GM19372 (cell line): ENCODE measurements around the gene BMP8B.
"Not testable (repeated sequence)": the region's sequence is repeated elsewhere in the genome, so short reads cannot be mapped to it uniquely, and the experiment has no call there.

Experiments used
- ATAC-seq: cut with Tn5 transposase; IDR thresholded peaks from one replicate; pipeline ENCODE4 v1.9.1; 2021; ENCODE audit warnings: mild to moderate bottlenecking, low read depth, moderate library complexity; ENCODE audit not compliant: unreplicated experiment

BMP8B gene

DNA sequence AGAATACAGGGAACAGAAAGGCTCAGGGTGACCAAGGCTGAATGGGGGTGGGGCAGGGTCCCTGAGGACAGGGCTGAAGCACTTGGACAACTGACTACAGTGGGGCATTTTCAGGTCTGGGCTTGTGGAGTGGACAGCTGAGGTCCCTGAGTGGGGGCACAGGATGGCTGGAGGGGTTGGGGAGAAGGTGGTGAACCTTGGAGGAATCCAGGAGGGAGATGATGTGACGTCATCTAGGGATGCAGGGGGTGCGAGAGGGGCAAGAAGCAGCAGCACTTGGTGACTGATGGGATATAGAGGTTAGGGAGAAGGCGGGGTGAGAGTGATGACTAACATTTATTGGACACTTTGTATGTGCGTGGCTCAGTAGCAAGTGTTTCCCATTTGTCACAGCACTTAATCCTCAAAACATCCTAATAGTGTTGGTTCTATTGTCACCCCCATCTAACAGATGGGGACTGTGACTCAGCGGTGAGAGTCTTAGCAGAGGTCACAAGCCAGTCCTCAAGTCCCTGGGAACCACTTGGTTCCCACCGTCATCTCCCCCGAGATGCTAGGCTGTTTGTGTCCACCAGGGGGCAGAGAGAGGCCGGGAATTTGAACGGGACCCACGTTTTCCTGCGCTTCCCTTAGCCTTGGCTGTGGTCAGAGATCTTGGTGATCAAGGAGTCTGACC, 27.9 kb upstream of the BMP8B start:
- ATAC-seq, result peak; percentile 43

DNA sequence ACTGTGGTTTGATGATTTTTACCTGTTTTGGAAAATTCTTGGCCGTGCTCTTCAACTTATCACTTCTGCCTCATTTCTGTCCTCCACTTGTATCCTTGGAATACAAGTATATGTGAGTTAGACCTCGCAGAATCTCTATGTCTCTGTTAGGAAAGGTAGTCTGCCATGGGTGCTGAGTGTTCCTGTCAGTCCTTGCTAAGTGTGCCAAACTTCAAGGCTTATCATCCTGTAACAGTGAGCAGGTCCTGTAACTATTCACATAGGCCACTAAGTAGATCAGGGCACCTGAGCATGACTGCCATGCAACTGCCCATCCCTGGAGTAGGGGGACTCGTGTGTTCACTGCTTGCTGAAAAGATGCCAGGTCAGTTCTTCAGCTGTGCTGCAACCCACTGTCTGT, 24.2 kb upstream of the BMP8B start:
- ATAC-seq, result no peak

DNA sequence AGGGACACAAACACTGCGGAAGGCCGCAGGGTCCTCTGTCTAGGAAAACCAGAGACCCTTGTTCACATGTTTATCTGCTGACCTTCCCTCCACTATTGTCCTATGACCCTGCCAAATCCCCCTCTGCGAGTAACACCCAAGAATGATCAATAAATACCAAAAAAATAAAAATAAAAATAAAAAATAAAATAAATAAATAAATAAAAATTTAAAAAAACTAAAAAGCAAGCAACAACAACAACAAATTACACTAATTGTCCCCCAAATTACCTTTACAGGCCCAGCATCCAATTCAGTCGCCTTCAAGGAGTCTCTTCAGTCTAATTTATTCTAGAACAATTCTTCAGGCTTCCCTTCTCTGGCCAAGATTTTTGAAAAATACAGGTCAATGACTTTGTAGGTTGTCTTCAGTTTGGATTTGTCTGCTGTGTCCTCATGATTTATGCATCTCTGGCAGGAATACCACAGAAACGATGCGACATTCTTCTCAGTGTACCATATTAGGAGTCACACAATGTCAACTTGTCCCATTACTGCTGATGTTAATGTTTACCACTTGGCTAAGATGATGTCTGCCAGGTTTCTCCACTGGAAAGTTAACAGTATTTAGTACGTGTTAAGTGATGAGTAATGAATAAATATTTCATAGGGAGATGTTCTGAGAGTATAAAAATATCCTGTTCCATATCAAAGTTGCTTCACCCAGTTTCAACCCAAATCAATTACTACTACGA, 20.3 kb upstream of the BMP8B start:
- no peak for ATAC-seq

DNA sequence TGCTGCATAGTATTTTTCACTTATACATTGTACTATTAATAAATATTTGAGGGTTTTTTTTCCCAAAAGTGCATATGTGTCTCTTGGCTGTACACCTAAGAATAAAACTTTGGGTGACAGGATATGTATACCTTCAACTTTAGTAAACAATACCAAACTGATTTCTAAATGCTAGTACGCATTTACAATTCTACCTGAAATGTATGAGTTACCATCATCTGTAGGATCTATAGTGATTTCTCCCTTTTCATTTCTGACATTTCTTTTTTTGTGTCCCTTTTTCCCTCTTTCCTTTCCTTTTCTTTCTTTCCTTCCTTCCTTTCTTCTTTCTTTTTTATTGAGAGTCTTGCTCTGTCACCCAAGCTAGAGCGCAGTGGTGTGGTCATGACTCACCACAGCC, 16.7 kb upstream of the BMP8B start:
- no peak for ATAC-seq

DNA sequence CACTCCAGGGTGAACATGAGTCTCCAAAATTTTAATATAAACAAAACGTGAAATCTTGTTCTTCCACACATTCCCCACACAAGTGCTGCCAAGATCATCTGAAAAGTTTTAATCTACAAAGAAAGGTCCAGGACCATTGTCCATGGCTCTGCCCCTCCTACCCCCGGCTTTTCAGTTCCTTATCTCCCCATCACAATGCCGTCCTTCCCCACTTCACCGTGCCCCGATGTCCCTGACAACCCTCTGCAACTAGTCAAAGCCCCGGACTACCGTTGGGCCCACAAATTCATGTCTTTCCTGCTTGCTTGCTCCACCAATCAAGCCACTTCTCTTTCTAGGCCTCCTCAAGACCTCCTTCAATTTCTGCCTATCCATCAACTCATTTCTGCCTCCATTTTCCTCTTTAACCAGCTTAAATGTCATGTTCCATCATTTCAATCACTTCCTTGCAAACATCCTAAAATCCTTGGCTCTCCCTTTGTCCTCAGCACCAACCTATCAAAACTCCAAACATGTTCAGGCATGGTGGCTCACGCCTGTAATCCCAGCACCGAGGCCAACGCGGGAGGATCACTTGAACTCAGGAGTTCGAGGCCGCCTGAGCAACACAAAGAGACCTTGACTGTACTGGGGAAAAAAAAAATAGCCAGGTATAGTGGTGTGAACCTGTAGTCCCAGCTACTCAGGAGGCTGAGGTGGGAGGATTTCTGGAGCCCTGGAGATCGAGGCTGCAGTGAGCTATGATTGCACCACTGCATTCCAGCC, 14.0 kb upstream of the BMP8B start:
- no peak for ATAC-seq

DNA sequence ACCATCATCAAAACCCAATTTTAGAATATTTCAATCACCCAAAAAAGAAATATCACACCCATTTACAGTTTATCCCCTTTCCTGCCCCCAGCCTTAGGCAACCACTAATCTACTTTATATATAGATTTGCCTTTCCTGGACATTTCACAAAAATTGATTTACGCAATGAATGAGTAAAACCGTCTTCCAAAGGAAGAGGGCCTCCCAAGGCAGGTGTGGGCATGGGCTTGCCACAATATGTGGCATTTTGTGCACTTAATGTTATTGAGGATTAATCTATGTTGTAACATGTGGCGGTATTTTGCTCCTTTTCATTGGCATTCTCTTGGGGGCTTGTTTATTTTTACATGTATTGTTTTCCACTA, 11.8 kb upstream of the BMP8B start:
- ATAC-seq, result no peak

DNA sequence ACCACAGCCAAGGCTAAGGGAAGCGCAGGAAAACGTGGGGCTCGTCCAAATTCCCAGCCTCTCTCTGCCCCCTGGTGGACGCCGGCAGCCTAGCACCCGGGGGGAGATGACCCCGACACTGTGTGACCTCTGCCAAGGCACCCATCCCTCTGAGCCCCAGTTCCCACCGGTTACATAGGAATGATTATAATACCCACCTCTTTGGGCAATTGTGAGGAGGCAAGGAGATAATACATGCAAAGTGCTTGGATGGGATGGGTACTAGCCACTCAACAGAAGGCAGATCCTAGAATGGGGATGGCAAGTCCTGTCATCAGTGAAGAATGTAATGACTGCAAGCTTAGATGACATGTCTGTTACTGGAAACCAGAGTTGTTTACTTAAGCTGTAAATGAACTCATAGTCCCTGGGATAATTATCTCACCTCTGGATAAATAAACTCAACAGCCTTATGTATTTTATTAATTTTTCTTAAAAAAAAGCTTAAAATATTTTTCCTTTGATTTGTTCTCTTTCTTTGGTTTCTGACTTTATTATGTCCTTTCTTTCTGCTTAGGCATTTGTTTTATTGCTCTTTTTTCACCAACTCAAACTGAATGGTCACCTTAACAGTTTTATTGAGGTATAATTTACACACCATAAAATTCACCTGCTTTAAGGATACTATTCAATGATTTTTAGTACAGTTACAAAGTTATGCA, 11.3 kb upstream of the BMP8B start:
- ATAC-seq, result peak; percentile 60

DNA sequence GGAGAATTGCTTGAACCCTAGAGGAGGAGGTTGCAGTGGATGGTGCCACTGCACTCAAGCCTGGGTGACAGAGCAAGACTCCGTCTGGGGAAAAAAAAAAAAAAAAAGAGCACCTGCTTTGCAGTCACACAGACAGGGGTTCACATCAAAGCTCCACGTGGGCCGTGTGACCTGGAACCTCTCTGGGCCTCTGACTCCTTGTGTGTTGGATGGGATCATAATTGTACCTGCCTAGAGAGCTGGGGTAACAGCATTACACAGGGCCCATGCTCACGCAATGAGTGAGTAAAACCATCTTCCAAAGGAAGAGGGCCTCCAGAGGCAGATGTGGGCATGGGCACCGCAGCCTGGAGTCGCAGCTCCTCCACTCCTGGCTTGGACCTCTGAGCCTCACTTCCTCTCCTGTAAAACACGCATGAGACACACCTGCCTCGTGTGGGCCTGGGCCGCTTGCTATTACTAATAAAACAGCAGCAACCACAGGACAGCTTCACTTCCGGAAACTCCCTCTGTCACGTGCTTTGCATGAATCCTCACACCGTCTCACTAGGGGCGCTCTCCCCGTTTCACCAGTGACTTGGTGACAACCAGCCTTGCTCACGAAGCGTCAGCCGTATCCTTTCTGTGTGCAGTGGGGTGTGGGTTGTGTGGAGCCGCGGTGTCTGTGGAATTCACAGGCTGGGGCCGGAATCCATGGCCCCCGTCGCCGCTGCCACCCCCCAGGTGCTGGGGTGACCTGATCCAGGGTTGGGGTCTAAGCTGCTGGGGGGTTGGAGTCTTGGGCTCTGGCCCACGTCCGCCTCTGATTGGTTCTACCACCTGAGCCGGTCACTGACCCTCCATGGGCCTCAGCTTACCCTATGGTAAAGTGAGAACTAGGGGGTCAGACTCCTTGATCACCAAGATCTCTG, 10.4 kb upstream of the BMP8B start:
- ATAC-seq, result peak; percentile 90

DNA sequence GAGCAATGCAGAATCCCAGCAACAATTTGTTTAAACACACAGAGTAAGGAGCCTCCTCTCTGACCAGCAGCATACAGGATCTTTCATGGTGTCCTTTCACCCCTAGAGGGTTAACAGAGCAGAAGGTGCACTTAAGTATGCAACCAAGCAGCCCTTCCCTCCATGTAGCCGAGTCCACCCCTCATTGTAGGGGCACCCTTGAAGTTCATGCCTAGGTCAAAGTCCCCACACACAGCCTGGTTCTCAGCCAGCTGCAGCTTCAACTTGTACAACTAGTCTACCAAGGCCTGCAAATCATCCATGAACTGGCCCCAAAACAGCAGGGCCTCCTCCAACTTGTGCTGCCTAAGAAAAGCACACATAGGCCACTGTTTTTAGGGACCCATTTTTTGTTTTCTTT, 7.0 kb upstream of the BMP8B start:
- no peak for ATAC-seq

DNA sequence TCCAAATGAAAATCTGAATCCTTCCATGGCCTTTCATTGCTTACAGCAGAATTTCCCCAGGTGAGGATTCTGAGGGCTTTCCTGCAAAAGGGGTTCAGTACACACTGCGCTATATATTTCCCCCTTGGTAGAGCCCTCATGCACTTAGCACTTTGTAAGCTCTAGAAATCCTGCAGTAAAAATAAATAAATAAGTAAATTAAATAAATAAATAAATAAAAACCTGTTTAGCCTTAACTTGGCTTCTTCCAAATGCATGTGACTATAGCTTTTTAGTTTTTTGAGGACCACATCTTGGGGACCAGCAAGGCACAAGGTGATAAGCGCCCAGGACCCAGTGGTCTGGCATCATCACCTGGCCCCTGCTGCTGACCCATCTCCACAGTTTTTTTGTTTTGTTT, 3.2 kb upstream of the BMP8B start:
- no peak for ATAC-seq

DNA sequence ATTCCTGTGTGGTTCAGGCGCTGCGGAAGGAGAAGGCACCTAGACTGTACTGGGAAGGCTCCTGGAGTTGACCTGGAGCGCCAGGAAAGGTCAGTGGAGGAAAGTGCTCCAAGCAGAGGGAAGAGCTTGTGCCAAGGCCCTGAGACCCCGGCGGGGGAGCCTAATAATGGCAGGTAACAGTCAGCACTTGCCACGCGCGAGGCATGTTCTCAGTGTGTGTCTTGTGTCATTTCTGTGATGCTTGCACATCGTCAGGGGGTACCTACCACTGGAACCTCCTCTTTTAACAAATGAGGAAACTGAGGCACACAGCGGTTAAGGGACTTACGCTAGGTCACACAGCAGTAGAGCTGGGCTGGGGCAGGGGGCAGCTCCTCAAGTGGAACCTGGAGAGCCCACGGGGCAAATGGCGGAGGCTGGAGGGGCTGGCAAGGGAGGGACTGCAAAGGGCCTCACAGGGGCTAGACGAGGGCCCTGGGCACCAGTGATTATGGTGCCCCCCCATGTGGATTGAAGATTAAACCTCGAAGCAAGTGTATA, 976 bp upstream of the BMP8B start:
- no peak for ATAC-seq

DNA sequence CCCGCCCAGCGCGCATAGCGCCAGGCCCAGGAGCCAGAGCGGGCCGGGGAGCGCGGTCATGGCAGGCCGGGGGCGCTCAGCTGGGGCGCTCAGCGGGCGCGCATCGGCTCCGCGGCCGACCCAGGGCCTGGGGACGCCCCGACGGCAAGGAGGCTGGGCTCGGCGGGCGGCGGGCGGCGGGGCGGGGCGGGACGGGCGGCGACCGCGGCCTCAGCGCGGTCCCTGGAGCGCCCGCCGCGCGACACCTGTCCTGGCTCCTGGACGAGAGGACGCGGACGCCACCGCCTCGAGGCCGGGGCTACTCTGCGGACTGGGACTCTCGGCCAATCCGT, 273 bp downstream of the BMP8B start:
- peak; percentile 23 for ATAC-seq

DNA sequence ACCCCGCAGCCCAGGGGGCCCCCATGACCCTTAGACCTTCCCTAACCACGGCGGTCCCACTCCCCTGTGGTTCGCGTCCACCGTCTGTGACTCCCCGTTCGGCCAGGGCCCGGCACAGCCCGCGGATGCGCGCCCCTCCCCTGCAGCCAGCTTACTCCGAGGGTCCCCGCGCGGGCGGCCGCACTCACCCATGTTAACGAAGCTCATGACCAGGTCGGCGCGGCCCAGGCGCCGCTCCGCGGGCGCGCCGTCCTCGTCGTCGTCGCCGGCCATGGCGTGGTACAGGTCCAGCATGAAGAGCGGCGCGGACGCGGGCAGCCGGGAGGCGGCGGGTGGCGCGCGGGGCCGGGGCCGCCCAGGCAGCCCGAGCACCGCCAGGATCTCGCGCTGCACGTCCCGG, 701 bp downstream of the BMP8B start:
- not testable (repeated sequence) for ATAC-seq

DNA sequence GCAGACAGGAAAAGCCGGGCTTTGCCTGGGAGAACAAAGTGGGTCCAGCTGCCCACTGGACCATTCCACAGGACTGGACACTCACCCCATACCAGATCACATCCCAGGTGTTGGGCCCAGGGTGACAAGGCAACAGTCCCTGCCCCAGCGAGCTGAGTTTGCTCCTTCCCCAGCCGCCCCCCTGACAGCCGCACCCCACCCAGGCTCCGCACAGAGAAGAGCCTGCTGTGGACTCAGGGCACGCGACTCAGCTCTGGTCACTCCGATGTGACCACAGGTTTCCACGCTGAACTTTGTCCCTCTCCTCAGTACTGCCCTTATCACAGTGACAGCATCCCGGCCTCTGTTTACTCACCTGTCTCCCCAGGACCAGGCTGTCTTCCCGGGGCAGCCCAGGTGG, 1.2 kb downstream of the BMP8B start:
- no peak for ATAC-seq

DNA sequence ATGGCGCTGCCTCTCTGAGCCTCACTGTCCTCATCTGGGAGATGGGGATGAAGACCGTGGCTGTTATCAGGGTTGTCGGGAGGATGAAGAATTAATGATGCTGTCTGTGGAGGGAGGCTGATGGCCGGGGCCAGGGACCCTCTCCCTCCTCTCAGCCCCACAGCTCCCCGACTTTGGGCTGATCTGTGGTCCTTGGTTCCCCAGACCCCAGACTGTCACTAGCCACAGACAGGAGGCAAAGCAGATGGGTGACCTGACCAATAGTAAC, 1.6 kb downstream of the BMP8B start:
- not testable (repeated sequence) for ATAC-seq

DNA sequence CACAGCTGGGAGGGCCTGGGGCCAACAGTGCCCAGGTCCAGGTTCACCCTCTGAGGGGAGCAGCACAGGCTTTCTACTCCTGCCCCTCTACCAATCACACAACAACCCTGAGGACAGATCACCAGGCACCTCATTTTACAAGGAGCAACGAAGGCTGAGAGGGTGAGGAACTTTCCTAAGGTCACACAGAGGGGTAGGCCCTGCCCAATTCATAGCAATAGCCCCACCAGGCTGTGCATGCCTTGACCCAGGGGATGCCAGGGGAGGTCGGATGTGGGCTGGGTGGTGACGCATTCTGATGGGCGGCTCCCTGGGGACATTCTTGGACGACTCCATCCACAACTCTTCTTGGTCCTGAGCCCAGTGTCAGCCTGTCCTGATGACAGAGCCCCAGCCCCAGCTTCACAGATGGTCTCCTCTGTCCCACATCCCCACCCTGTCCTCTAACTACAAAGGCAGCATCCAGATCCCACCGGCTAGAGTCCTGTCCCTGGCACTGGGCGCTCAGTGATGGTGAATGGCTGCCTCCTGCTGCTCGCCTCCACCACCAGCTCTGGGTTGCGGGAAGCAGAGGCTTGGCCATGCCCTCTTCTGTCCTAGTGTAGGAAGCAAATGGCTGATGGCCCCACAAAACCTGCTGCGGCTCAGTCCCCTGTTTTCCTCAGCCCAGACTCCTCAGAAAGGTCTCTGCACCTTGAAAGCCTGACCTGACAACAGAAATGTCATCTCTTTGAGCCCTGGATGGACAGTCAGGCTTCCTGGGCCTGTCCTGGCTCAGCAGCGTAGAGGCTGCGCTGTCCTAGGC, 2.2 kb downstream of the BMP8B start:
- not testable (repeated sequence) for ATAC-seq

DNA sequence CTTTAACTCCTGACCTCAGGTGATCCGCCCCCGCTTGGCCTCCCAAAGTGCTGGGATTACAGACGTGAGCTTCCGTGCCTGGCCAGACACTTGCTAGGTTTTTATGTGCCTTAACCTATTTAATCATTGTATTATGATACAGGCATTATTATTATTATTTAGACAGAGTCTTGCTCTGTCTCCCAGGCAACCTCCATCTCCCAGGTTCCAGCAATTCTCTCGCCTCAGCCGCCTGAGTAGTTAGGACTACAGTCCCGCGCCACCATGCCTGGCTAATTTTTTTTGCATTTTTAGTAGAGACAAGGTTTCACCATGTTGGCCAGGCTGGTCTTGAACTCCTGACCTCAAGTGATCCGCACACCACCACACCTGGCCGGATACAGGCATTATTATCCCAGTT, 6.0 kb downstream of the BMP8B start:
- ATAC-seq, result not testable (repeated sequence)

DNA sequence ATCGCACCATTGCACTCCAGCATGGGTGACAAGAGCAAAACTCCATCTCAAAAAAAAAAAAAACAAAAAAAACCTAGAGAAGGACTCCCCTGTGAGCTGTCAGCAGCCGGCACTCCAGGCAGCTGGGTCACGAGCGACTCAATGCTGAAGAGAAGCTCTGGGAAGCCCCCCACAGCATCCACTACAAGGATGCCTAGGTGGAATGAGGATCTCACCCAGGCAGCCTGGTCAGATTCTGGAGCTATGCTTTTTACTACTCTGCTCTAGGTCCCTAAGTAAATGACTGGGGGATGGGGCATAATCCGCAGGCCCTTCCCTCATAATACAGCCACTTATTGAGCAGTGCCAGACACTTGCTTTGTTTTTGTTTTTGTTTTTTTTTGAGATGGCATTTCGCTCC, 6.6 kb downstream of the BMP8B start:
- ATAC-seq, result no peak

DNA sequence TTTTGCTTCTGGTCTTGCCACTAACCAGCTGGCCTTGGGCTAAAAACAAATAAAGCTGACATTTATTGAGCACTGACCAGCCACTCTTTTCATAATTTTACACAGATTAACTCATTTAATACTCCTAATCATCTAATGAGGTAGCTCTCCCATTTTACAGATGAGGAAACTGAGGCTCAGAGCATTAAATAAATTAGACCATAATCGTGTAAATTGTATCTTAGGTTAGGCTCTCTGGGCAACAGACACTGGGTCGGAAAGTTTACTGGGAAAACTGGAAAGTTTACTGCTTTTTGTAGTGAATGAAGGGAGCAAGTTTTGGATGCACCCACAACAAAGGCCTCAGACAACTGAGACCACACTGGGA, 7.3 kb downstream of the BMP8B start:
- no peak for ATAC-seq
